ENCODE measurements around the gene PLCZ1.

GRCh38 chr12:18646286-18646890 is 91.4 kb downstream of the PLCZ1 start:
- TF ChIP-seq SUZ12 (IDR thresholded peaks at IDR 0.05; ENCODE audit: extremely low read depth, insufficient read depth, insufficient read length) (no peak), ZNF274 (IDR thresholded peaks at IDR 0.05; ENCODE audit: low read depth, low read length) (no peak)

Measured in NT2/D1 (cell line).